ENCODE data around the gene FAM210B. TPM values are rescaled to one million over a fixed set of nuclear protein-coding genes. Genes with fewer than 3 reads are reported as not detected.
A peak's percentile ranks its signal among the peaks of the same experiment; 100 is the strongest.

The FAM210B gene
- total RNA-seq, 1 experiment from 2014 or later, result 110 TPM

DNA sequence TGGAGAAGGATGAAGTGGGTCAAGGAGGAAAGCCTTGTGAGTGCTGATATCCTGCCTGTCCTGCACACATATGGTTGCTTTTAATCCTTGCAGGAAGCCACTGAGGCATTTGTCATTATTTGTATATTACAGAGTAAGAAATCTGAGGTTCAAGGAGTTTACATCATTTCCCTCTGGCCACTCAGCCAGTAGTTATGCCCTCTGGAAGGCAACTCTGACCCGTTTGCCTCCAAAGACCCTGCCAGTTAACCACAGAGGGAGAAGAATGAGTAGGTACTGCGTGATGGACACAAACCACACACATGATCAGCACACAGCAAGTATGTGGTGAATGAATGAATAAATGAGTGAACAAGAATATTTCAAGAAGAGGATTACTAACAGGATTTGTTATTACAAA is 7.9 kb upstream of the FAM210B start:
- no peak for DNase-seq

DNA sequence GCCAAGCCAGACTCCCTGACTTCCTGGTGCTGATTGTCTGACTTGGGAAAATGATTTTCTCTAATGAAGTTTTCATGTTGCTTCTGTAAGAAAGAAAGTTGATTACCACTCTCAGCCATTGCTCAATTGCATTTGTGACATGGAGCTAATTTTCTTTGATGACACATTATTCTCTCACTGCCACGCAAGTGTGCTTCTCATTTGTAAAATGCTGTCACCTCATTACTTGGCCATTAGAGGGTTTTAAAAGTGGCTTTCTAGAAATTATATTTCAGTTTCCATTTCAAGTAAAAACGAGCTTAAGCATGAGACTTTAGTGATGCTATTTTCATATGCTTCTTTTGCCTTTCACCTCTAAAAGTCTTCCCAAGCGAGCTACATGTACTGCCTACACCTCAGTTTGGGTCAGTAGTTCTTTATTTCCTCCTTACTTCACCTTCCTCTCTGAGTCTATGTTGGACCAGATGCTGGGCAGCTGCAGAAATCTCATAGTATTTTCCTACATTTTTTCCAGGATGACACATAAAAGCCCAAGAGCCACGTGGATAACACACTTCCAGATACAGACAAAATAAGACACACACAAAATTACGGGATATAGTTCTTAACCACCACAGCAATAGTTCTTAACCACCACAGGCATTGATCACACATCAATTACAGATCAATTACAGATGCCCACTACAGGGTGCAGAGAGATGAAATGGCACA is 6.3 kb upstream of the FAM210B start:
- H3K4me3 ChIP-seq, result no peak overlapping the region
- H3K36me3 ChIP-seq, result no peaks in the 10 kb centered on the region
- DNase-seq, result no peak
- no peaks in the 10 kb centered on the region; the same call in 1 of the 2 replicates for H3K9me3 ChIP-seq (replicated peaks)
- H3K4me1 ChIP-seq, result no peaks in the 10 kb centered on the region
- no peak overlapping the region for H3K27ac ChIP-seq
- H3K27me3 ChIP-seq, result peaks cover 22% of the 10 kb centered on the region

More for the DNA sequence above, 7.9 kb upstream of the FAM210B start:
- Histone ChIP-seq H3K27ac (no peak overlapping the region), H3K9me3 (replicated peaks) (no peaks in the 10 kb centered on the region; the same call in 1 of the 2 replicates), H3K4me1 (no peaks in the 10 kb centered on the region), H3K4me3 (no peak overlapping the region), H3K36me3 (no peaks in the 10 kb centered on the region), H3K27me3 (peaks cover 22% of the 10 kb centered on the region)

DNA sequence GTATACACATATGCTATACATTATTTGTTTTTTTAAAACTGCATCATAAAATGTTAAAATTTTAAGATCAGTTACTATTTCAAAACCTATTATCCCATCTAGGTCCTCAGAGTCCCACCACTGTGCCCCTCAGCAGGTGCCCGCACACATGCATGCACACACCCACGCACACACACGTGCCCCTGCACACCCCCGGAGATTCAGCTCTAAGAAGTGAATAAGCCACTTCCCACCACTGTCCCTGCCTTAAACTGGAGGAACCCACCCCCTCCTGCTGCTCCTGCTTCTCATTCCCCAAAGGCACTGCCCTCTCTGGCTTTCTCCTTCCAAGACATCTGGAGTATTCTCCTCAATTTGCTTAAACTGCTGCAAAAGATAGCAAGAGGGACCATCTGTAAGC is 5.4 kb upstream of the FAM210B start:
- no peak for DNase-seq
- Histone ChIP-seq H3K4me1 (peaks cover 5% of the 10 kb centered on the region), H3K27ac (no peak overlapping the region), H3K36me3 (no peaks in the 10 kb centered on the region), H3K27me3 (peaks cover 14% of the 10 kb centered on the region), H3K4me3 (no peak overlapping the region), H3K9me3 (replicated peaks) (no peaks in the 10 kb centered on the region; the same call in 1 of the 2 replicates)

DNA sequence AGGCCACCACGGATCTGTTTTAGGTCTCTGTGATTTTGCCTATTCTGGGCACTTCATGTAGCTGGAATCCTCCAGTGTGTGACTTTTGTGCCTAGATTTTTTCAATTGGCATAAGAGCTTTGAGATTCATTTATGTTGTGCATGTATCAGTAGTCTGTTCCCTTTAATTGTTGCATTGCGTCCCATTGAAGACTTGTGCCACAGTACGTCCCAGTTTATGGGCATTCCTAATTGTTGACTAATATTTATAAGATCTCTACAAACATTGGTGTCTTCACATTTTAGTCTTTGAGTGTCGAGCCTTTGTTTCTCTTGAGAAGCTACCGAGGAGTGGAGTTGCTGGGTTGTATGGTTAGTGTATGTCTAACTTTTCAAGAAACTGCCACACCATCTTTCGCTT is 704 bp upstream of the FAM210B start:
- H3K4me3 ChIP-seq, result peak overlapping the region; percentile 73

GRCh38 chr20:56359212-56360132 is 698 bp downstream of the FAM210B start:
- Histone ChIP-seq H3K4me1 (peaks cover 20% of the 10 kb centered on the region), H3K27ac (peak overlapping the region; percentile 78), H3K27me3 (no peaks in the 10 kb centered on the region), H3K36me3 (no peaks in the 10 kb centered on the region), H3K9me3 (replicated peaks) (no peaks in the 10 kb centered on the region), H3K4me3 (peak overlapping the region; percentile 73)
- peak; percentile 88 to 94 for DNase-seq

More for the DNA sequence above, 704 bp upstream of the FAM210B start:
- no peaks in the 10 kb centered on the region for H3K36me3 ChIP-seq
- H3K27me3 ChIP-seq, result peaks cover 11% of the 10 kb centered on the region
- no peaks in the 10 kb centered on the region for H3K9me3 ChIP-seq (replicated peaks)
- no peak overlapping the region for H3K27ac ChIP-seq
- peaks cover 20% of the 10 kb centered on the region for H3K4me1 ChIP-seq
- DNase-seq, result peak in 1 of 2 experiments; percentile 58

GRCh38 chr20:56360133-56360907 is 1.5 kb downstream of the FAM210B start:
- H3K36me3 ChIP-seq, result no peaks in the 10 kb centered on the region
- H3K27me3 ChIP-seq, result no peaks in the 10 kb centered on the region
- peaks cover 20% of the 10 kb centered on the region for H3K4me1 ChIP-seq
- DNase-seq, result peak; percentile 66 to 76
- H3K27ac ChIP-seq, result peak overlapping the region; percentile 78
- no peaks in the 10 kb centered on the region for H3K9me3 ChIP-seq (replicated peaks)
- H3K4me3 ChIP-seq, result peak overlapping the region; percentile 73

DNA sequence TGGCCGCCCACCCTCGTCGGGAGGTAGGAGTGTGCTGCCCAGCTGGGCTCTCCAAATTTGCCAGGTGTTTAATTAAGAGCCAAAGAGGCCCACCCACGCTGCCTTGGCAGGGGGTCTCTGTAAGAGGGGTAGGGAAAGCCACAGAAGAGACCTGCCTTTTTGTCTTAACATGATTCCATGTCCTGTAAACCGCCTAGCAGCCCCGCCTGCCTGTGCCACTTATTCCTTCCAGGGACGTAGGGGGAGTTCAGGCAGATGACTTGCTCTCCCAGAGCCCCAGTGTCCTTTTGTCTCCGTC is 2.1 kb downstream of the FAM210B start:
- peak; percentile 64 to 67 for DNase-seq
- Histone ChIP-seq H3K27ac (no peak overlapping the region), H3K27me3 (no peaks in the 10 kb centered on the region), H3K4me1 (peaks cover 20% of the 10 kb centered on the region), H3K9me3 (replicated peaks) (no peaks in the 10 kb centered on the region), H3K4me3 (no peak overlapping the region), H3K36me3 (peaks cover under 1% of the 10 kb centered on the region; the same call in 1 of the 2 replicates)

DNA sequence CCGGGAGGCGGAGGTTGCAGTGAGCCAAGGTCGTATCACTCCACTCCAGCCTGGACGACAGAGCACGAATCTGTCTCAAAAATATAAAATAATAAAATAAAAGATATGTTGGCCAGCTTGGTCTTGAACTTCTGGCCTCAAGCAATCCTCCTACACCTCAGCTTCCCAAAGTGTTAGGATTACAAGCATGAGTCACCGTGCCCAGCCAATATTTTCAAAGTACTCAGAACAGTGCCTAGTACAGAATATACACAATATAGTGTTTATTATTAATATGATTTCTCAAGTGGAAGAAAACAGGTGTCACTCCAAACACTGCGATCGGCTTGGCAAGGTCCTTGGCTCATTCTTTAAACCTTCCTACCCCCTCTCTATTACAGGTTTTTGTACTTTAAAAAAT is 3.1 kb downstream of the FAM210B start:
- Histone ChIP-seq H3K27ac (no peak overlapping the region), H3K4me1 (peaks cover 20% of the 10 kb centered on the region), H3K36me3 (peaks cover 5% of the 10 kb centered on the region), H3K4me3 (no peak overlapping the region), H3K9me3 (replicated peaks) (no peaks in the 10 kb centered on the region), H3K27me3 (no peaks in the 10 kb centered on the region)
- DNase-seq, result no peak

DNA sequence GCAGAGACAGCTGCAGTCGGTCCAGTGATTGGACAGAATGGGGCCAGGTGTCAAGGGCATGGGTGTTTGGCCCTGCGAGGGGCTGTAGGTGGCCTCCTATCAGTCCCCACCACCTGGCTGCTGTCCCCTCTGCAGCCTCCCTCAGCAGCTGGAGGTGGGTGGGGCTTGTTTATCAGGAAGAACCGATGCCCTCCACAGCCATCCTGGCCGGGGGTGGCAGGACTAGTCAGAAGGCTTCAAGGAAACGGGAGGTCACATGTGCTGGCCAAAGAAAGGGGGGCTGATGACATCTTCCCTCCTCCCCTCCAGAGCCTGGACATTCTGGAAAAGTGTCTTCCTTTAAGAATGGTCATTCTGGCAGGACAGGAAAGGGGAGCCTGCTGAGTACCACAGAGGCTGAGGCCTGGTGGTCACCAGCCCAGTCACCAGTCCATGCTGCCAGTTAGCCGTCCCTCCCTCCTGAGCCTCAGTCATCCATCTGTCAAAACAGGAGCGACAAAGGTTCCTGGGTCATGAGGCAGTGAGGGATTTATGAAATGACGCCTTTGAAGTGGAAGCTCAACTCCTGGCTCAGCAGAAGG is 4.1 kb downstream of the FAM210B start:
- Histone ChIP-seq H3K4me3 (no peak overlapping the region), H3K36me3 (peaks cover 10% of the 10 kb centered on the region), H3K4me1 (peaks cover 19% of the 10 kb centered on the region), H3K27ac (no peak overlapping the region), H3K27me3 (no peaks in the 10 kb centered on the region), H3K9me3 (replicated peaks) (no peaks in the 10 kb centered on the region)
- peak in 1 of 2 experiments; percentile 36 for DNase-seq

DNA sequence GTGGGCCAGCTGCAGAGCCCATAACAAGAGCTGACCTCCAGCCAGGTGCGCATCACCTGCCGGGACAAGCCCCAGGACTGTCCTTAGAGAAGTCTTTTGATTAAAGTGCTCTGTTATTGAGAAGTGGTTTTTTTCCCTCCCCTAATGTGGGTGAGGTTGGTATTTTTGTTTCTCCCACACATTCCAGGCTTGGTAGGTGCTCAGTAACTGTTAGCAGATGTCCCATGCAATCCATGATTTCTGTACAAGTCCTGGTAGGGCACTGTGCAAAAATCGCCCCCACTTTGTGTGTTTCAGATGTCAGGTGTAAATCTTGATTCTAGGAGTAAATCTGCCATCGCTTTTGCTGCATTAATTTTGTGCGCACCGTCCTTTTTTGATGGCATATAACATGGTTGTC is 4.7 kb downstream of the FAM210B start:
- H3K36me3 ChIP-seq, result peaks cover 13% of the 10 kb centered on the region
- DNase-seq, result no peak
- H3K27ac ChIP-seq, result no peak overlapping the region
- no peaks in the 10 kb centered on the region for H3K9me3 ChIP-seq (replicated peaks)
- H3K4me1 ChIP-seq, result peaks cover 13% of the 10 kb centered on the region
- no peak overlapping the region for H3K4me3 ChIP-seq
- H3K27me3 ChIP-seq, result no peaks in the 10 kb centered on the region

DNA sequence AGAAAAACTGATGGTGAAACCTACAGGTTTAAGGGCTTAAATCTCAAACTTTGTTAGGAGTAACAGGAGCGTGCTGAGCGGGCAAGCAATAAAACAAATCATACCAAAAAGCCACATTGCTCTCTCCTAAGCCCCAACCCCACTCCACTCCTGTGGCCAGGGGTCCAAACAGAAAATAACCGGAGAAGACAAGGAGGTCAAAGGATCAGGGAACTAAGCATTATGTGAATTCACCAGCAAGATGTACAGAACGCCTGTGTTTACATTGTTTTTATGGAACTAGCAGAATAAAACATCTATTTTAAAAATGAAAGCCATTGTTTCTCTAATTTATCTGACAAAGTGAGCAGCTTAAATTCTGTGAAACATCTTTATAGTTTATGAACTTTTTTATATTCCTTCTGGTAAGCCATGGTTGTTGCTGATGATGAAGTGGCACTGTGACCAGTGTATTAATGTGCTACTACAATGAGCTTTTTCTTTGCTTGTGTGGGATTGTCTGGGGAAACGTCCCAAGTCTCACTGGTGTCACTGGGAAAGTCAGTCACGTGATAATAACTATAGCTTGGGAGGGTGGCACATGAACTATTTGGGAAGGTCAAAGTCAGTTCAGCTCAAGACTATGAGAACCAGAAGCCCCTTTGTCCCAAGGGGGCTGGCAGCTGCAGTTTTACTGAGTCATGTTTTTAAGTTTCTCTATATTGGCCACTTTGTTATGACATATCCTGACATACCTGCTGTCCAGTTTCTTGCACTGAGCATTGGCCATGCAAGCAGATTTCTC is 9.8 kb downstream of the FAM210B start:
- no peaks in the 10 kb centered on the region for H3K9me3 ChIP-seq (replicated peaks)
- peaks cover 5% of the 10 kb centered on the region for H3K4me1 ChIP-seq
- DNase-seq, result peak; percentile 42 to 62
- no peak overlapping the region for H3K27ac ChIP-seq
- no peaks in the 10 kb centered on the region for H3K27me3 ChIP-seq
- H3K36me3 ChIP-seq, result peaks cover 63% of the 10 kb centered on the region
- no peak overlapping the region for H3K4me3 ChIP-seq

DNA sequence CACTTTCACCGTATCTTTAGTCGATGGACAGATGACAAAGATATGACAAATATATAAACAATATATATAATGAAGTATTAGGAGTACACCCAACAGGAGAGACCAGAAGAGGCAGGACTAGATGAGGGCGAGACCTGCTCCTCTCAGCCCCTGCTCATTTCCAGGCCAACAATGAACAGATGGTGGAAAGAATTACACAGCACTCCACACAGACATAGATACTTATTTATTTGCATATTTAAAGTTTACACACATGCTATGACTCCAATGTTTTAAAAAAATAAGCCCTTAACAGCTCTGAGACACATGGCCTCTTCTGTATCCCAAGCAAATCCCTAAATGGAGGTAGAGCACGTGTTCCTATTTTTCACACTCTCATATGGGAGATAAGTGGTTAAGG is 10.4 kb downstream of the FAM210B start:
- no peak for DNase-seq
- Histone ChIP-seq H3K4me1 (peaks cover 8% of the 10 kb centered on the region), H3K27me3 (no peaks in the 10 kb centered on the region), H3K4me3 (no peak overlapping the region), H3K27ac (no peak overlapping the region), H3K36me3 (peaks cover 70% of the 10 kb centered on the region), H3K9me3 (replicated peaks) (no peaks in the 10 kb centered on the region)

- DNase-seq, result no peak
- H3K36me3 ChIP-seq, result peaks cover 93% of the 10 kb centered on the region
Observed at GRCh38 chr20:56371977-56372376, 13.2 kb downstream of the FAM210B start.

GRCh38 chr20:56372850-56373249 is 14.1 kb downstream of the FAM210B start:
- H3K4me3 ChIP-seq, result no peak overlapping the region
- no peaks in the 10 kb centered on the region for H3K27me3 ChIP-seq
- H3K36me3 ChIP-seq, result peaks cover 97% of the 10 kb centered on the region
- H3K27ac ChIP-seq, result no peak overlapping the region
- no peaks in the 10 kb centered on the region for H3K9me3 ChIP-seq (replicated peaks)
- no peak for DNase-seq
- peaks cover 8% of the 10 kb centered on the region for H3K4me1 ChIP-seq

More at GRCh38 chr20:56371977-56372376, 13.2 kb downstream of the FAM210B start:
- no peak overlapping the region for H3K4me3 ChIP-seq
- no peaks in the 10 kb centered on the region for H3K9me3 ChIP-seq (replicated peaks)
- H3K27ac ChIP-seq, result no peak overlapping the region
- H3K27me3 ChIP-seq, result no peaks in the 10 kb centered on the region
- H3K4me1 ChIP-seq, result peaks cover 8% of the 10 kb centered on the region
